ENCODE data around the gene ZNF728.
"Not testable (repeated sequence)": the region's sequence is repeated elsewhere in the genome, so short reads cannot be mapped to it uniquely, and the experiment has no call there.

ZNF728 gene

DNA sequence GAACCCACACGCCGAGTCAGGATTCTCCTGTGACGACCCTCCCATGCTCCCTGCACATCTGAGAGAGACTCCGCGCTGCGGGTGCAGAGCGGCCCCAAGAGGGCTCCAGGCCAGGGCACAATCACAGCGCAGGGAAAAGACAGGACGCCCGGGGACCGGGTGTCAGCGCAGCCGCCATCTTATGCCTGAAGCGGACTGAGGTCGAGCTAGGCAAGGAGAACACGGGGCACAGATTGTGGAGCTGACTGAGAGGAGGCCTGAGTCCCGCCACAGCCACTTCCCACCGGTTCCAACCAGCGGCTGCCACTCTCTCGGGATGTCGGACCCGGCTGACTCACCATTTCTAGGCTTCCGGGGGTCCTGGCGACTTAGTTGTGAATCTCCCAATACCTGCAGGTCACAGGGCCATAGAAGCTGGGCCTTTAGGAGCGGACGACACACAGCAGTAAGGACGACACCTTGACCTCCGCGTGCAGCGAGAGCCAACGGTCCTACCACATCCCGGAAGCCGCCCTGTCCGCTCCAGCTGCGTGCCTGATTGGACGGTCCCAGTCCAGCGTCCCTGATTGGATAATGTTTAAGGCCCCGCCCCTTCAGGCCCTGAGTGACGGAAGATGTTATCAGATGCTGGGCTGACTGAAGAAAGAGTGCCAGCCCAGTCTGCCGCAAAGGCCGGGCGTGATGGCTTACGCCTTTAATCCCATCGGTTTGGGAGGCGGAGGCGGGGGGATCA lies at the start of gene ZNF728:
ZNF728 (minus strand) TSS at position 487 of the 733 bp plus-strand sequence; CDS start at position 341, 146 bp downstream.
- no peak for DNase-seq (ENCODE audit: low spot score)

DNA sequence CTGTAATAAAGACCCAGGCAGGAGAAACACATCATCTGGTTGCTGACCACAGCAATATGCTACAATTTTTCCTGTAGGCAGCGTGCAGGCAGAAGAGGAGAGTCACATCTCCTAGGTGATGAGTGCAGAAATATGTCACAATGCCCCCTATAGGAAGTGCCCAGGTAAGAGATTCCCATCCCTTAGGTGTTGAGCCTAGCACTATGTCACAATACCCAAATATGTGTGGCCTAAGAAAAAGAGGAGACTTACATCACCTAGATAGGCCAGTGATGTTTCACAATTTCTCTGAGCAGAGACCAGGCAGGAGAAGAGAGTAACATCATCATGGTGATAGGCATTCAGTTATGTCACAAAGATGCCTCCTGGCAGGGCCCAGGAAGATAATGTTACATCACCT lies 49.4 kb upstream of the ZNF728 start:
- no peak for DNase-seq (ENCODE audit: low spot score)

DNA sequence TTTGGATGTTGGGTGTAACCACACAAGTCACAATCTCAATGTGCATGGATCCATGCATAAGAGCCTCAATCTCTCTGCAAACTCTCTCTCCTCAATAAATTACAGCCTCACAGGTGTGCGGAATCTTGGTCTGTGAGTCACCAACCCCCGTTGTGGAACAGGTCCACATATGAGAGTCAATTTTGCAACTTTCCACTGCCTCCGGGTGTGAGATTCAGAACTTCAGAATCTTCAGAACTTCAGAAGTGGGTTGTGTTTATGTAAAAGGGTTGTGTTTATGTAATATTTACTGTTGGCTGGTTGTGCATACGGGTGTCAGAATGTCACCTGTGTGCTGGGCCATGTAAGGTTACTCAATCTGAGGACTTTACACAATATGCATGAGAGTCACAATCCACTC lies 46.3 kb upstream of the ZNF728 start:
- no peak for DNase-seq (ENCODE audit: low spot score)

DNA sequence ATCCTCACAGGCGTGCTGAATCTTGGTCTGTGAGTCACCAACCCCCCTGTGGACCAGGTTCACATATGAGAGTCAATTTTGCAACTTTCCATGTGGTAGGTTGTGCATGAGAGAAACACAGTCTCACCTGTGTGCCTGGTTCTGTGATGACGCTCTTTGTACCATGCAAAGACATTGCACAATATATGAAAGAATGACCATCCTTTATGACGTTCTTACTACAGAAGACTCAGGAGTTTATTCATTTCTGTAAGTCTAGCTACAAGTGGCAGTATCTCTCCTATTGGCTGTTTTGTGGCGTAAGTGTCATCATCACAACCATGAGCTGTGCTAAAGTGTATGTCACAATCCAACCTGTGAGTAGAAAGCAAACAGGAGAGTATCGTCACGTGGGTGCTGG lies 43.8 kb upstream of the ZNF728 start:
- no peak for DNase-seq (ENCODE audit: low spot score)

DNA sequence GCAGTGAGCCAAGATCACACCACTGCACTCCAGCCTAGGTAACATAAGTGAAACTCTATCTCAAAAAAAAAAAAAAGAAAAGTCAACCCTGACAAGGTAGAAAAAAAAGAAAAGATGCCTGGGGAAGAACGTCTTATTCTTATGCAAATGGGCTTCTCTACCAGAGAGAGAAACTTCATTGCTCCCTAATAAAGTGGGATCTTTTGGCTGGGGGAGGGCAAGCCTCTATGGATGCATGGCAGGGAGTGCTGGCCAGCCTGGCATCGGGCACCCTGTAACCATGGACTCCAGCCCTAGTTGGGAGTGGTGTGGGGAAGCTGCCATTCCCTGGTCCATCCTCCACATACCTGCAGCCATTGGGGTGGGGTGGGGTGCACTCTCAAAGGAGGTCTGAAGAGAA lies 30.7 kb upstream of the ZNF728 start:
- no peak for DNase-seq (ENCODE audit: low spot score)

DNA sequence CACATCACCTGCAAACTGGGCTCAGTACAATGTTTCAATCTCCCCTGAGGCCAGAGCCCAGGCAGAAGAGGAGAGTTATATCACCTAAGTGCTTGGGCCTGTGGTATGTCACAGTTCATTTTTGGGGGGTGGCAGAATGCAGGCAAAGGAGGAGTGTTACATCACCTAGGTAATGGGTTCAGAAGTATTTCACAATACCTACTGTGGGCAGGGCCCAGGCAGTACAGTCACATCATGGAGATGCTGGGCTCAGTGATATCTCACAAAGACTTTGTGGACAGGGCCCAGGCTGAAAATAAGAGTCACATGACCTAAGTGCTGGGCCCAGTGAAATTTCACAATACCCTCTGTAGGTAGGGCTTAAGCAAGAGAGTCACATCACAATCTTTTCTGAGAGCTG lies 12.7 kb upstream of the ZNF728 start:
- DNase-seq (ENCODE audit: low spot score): no peak

DNA sequence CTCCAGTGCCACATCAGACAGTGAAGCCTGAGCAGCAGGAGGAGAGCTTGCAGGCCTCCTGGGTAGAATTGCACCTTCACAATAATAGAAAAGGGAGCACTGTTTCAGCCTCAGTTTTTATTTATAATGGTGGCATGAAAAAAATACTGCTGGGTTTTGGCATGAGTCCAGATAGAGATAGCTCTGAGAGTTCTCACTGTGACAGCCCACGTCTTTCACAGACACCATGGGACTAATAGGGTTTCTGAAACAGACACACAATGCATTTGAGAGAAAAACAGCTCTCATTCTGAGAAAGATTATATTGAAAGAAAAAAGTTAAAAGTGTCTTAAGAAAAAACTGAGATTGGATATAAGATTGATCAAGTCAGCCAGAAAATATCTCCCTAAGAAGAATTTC lies 8.0 kb downstream of the ZNF728 start:
- not testable (repeated sequence) for DNase-seq (ENCODE audit: low spot score)

DNA sequence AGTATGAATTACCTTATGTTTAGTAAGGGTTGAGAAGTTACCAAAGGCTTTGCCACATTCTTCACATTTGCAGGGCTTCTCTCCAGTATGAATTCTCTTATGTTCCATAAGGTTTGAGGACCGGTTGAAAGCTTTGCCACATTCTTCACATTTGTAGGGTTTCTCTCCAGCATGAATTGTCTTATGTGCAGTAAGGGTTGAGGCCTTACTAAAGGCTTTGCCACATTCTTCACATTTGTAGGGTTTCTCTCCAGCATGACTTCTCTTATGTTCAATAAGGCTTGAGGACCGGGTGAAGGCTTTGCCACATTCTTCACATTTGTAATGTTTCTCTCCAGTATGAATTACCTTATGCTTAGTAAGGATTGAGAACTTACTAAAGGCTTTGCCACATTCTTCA lies 26.7 kb downstream of the ZNF728 start:
- DNase-seq (ENCODE audit: low spot score): no peak

DNA sequence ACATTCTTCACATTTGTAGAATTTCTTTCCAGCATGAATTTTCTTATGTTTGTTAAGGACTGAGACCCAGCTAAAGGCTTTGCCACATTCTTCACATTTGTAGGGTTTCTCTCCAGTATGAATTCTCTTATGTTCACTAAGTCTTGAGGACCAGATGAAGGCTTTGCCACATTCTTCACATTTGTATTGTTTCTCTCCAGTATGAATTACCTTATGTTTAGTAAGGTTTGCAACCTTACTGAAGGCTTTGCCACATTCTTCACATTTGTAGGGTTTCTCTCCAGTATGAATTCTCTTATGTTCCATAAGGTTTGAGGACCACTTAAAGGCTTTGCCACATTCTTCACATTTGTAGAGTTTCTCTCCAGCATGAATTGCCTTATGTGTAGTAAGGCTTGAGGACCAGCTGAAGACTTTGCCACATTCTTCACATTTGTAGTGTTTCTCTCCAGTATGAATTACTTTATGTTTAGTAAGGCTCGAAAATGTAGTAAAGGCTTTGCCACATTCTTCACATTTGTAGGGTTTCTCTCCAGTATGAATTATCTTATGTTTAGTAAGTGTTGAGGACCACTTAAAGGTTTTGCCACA lies 27.3 kb downstream of the ZNF728 start:
- not testable (repeated sequence) for DNase-seq (ENCODE audit: low spot score)

DNA sequence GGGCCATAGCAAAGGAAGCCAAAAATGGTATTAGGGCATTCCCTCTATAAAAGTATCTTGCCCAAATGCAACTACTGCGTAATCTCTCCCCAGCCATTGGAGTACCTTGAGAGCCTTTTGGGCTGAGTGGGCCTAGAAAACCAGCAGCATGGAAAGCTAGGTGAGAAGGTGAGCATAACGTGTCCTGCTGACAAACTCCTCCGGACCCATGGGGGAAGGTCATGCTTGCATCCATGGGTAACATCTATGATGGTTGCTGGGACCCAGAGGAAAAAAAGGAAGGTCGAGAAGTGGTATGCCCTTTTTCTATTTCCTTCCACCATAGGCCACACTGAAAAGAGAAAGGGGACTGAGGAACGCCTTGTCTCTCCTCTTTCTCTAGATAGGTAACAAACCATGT lies 57.4 kb downstream of the ZNF728 start:
- peak; percentile 30 for DNase-seq (ENCODE audit: low spot score)

DNA sequence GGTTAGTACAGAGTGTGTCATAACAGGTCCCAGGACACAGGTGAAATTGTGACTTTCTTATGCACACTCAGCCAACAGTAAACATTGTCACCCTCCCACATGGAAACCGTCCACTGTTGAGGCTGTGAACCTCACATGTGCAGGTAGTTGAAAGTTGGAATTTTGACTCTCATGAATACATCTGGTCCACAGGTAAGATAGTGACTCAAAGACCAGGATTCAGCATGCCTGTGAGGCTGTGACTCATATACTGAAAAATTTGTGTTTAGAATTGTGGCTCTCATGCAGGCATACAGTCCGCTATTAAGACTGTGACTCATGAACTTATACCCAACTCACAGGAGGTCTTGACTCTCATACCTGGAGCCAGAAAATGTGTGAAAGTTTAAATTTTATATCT lies 67.8 kb downstream of the ZNF728 start:
- no peak for DNase-seq (ENCODE audit: low spot score)

DNA sequence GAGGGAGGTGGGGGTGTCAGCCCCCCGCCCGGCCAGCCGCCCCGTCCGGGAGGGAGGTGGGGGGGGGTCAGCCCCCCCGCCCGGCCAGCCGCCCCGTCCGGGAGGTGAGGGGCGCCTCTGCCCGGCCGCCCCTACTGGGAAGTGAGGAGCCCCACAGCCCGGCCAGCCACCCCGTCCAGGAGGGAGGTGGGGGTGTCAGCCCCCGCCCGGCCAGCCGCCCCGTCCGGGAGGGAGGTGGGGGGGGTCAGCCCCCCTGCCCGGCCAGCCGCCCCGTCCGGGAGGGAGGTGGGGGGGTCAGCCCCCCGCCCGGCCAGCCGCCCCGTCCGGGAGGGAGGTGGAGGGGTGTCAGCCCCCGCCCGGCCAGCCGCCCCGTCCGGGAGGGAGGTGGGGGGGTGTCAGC lies 75.4 kb downstream of the ZNF728 start:
- not testable (repeated sequence) for DNase-seq (ENCODE audit: low spot score)

DNA sequence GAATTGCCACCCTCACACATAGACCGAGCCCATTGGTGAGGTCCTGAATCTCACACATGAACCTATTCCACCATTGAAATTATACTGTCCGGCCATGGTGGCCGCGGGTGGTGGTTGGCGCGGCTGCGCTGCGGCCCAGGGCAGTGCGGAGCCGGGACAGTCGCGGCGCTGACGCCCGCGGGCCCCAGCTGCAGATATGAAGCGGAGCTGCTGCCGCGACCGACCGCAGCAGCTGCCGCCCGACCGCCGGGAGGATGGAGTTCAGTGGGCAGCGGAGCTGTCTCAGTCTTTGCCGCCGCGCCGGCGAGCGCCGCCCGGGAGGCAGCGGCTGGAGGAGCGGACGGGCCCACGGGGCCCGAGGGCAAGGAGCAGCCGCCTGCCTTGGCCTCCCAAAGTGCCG lies 77.8 kb downstream of the ZNF728 start:
- not testable (repeated sequence) for DNase-seq (ENCODE audit: low spot score)
